Activated CD8-positive, alpha-beta T cell treated with anti-CD3 and anti-CD28 coated beads, Interleukin-2, amount 10 ng/mL, durations not matched to agents 7 days and 5 days (primary cell): ENCODE data around the gene NT5C. TPM values are rescaled to one million over a fixed set of nuclear protein-coding genes. Genes with fewer than 3 reads are reported as not detected.
A peak's percentile ranks its signal among the peaks of the same experiment; 100 is the strongest.

ENCODE experiments used
- ATAC-seq: fragments of 150-1000 bp; cut with Tn5 transposase; one replicate; pipeline ENCODE4 v1.10.0; 2021; ENCODE audit warnings: moderate library complexity
- CTCF ChIA-PET: fragments of 350-600 bp; sonication (Branson Sonifier 250); formaldehyde crosslinking; loops from one replicate; lab custom pipeline; 2021; ENCODE audit warnings: antibody characterized with exemption; lab: Charles Lee
- POLR2A ChIA-PET: fragments of 350-600 bp; sonication (Branson Sonifier 250); formaldehyde crosslinking; loops from one replicate; lab custom pipeline; 2021; ENCODE audit warnings: antibody characterized with exemption; lab: Charles Lee
- DNase-seq: peaks from one replicate; pipeline ENCODE4 v3.0.0-alpha.2; 2020
- H3K27ac Mint-ChIP-seq: one replicate; pipeline ENCODE4 v1.8.0; 2021; ENCODE audit warnings: mild to moderate bottlenecking, mixed read lengths
- H3K27me3 Mint-ChIP-seq: one replicate; pipeline ENCODE4 v1.8.0; 2021; ENCODE audit warnings: low read depth, mixed read lengths
- H3K36me3 Mint-ChIP-seq: one replicate; pipeline ENCODE4 v1.8.0; 2021; ENCODE audit warnings: low read depth, mixed read lengths
- H3K4me1 Mint-ChIP-seq: one replicate; pipeline ENCODE4 v1.8.0; 2021; ENCODE audit warnings: low read depth, mixed read lengths
- H3K4me3 Mint-ChIP-seq: one replicate; pipeline ENCODE4 v1.8.0; 2021; ENCODE audit warnings: mild to moderate bottlenecking, mixed read lengths
- H3K9me3 Mint-ChIP-seq: one replicate; pipeline ENCODE4 v1.8.0; 2022; ENCODE audit warnings: mixed read lengths; ENCODE audit not compliant: insufficient read depth
- total RNA-seq, 2 experiments: library from RNA; stranded (reverse); gene quantifications; one replicate each; pipeline ENCODE4 v1.2.3, GENCODE V29; 2021

The NT5C gene
- total RNA-seq, 2 experiments from 2014 or later: 68.5 to 68.8 TPM

- H3K4me1 Mint-ChIP-seq: peaks cover 29% of the 10 kb centered on the region
- ATAC-seq (no peak), DNase-seq (no peak)
- ChIA-PET POLR2A (interaction anchor here (0.7 to 1.7 kb wide), 4 partner anchors 14 to 144 kb away, joined by 3 to 4 read pairs (median 4); no protein-coding TSS in a partner anchor), CTCF (interaction anchor here (0.8 to 8.9 kb wide), 4 partner anchors 14 to 84 kb away, joined by 3 to 210 read pairs (median 66); partner anchors contain the start of gene NT5C)
- no peaks in the 10 kb centered on the region for H3K27me3 Mint-ChIP-seq
- H3K27ac Mint-ChIP-seq: no peak overlapping the region
- peaks cover 38% of the 10 kb centered on the region for H3K36me3 Mint-ChIP-seq
- H3K9me3 Mint-ChIP-seq: no peaks in the 10 kb centered on the region
- H3K4me3 Mint-ChIP-seq: no peak overlapping the region
Observed at GRCh38 chr17:75116737-75117136, 14.8 kb downstream of the NT5C start.

- POLR2A ChIA-PET: interaction anchor here (0.5 to 3.0 kb wide), 4 partner anchors 9 to 155 kb away, joined by 4 to 28 read pairs (median 10); partner anchors contain the start of genes MIF4GD and NT5C
- Mint-ChIP-seq H3K4me1 (peaks cover 37% of the 10 kb centered on the region), H3K9me3 (no peaks in the 10 kb centered on the region), H3K4me3 (no peak overlapping the region), H3K27me3 (no peaks in the 10 kb centered on the region), H3K27ac (no peak overlapping the region), H3K36me3 (peaks cover 34% of the 10 kb centered on the region)
- DNase-seq: no peak
- CTCF ChIA-PET: interaction anchor here (0.8 to 8.9 kb wide), 18 partner anchors 8 to 158 kb away, joined by 3 to 210 read pairs (median 16); partner anchors contain the start of genes GGA3, JPT1, MIF4GD and MRPS7
- ATAC-seq: no peak
Observed at GRCh38 chr17:75115555-75115954, 16.0 kb downstream of the NT5C start.

- Mint-ChIP-seq H3K4me1 (peaks cover 40% of the 10 kb centered on the region), H3K4me3 (peak overlapping the region; percentile 82), H3K27ac (peak overlapping the region; percentile 88), H3K27me3 (no peaks in the 10 kb centered on the region), H3K36me3 (peaks cover 31% of the 10 kb centered on the region), H3K9me3 (no peaks in the 10 kb centered on the region)
- CTCF ChIA-PET: interaction anchor here (0.7 to 8.9 kb wide), 72 partner anchors 9 to 425 kb away, joined by 3 to 210 read pairs (median 8); partner anchors contain the start of genes CDR2L, GGA3, JPT1 and MIF4GD
- DNase-seq (no peak), ATAC-seq (no peak)
- POLR2A ChIA-PET: interaction anchor here (0.7 to 3.0 kb wide), 20 partner anchors 9 to 156 kb away, joined by 3 to 28 read pairs (median 4); partner anchors contain the start of genes JPT1, MIF4GD, MRPL58 and NT5C
Observed at GRCh38 chr17:75114552-75115314, 16.8 kb downstream of the NT5C start.

GRCh38 chr17:75113798-75114551 is 17.6 kb downstream of the NT5C start:
- DNase-seq (peak; percentile 96), ATAC-seq (peak; percentile 69)
- Mint-ChIP-seq H3K27ac (peak overlapping the region; percentile 88), H3K9me3 (no peaks in the 10 kb centered on the region), H3K4me1 (peaks cover 45% of the 10 kb centered on the region), H3K36me3 (peaks cover 29% of the 10 kb centered on the region), H3K27me3 (no peaks in the 10 kb centered on the region), H3K4me3 (peak overlapping the region; percentile 82)
- ChIA-PET POLR2A (interaction anchor here (0.7 to 3.0 kb wide), 22 partner anchors 9 to 298 kb away, joined by 3 to 28 read pairs (median 4); partner anchors contain the start of genes JPT1, MIF4GD, MRPL58 and NT5C), CTCF (interaction anchor here (0.7 to 8.9 kb wide), 77 partner anchors 8 to 519 kb away, joined by 3 to 210 read pairs (median 7); partner anchors contain the start of genes CDR2L, GGA3, HID1 and JPT1)

GRCh38 chr17:75111777-75112335 is 19.7 kb downstream of the NT5C start:
- ChIA-PET CTCF (interaction anchor here (1.1 to 8.9 kb wide), 6 partner anchors 20 to 159 kb away, joined by 3 to 210 read pairs (median 71); partner anchors contain the start of genes GGA3, MIF4GD, MRPL58 and MRPS7), POLR2A (interaction anchor here (0.6 to 2.5 kb wide), 4 partner anchors 13 to 60 kb away, joined by 3 to 10 read pairs (median 3); partner anchors contain the start of gene NT5C)
- DNase-seq: no peak
- peaks cover 51% of the 10 kb centered on the region for H3K4me1 Mint-ChIP-seq
- H3K4me3 Mint-ChIP-seq: peak overlapping the region; percentile 92
- peak overlapping the region; percentile 60 for H3K27ac Mint-ChIP-seq
- no peaks in the 10 kb centered on the region for H3K27me3 Mint-ChIP-seq
- peaks cover 23% of the 10 kb centered on the region for H3K36me3 Mint-ChIP-seq
- no peak for ATAC-seq
- no peaks in the 10 kb centered on the region for H3K9me3 Mint-ChIP-seq

GRCh38 chr17:75110234-75110937 is 21.2 kb downstream of the NT5C start:
- H3K27ac Mint-ChIP-seq: peak overlapping the region; percentile 84
- CTCF ChIA-PET: interaction anchor here (0.9 to 8.9 kb wide), 8 partner anchors 21 to 302 kb away, joined by 3 to 210 read pairs (median 11); partner anchors contain the start of genes MIF4GD and NT5C
- H3K4me1 Mint-ChIP-seq: peaks cover 54% of the 10 kb centered on the region
- DNase-seq (peak; percentile 41), ATAC-seq (no peak)
- no peaks in the 10 kb centered on the region for H3K27me3 Mint-ChIP-seq
- H3K9me3 Mint-ChIP-seq: no peaks in the 10 kb centered on the region
- peaks cover 20% of the 10 kb centered on the region for H3K36me3 Mint-ChIP-seq
- H3K4me3 Mint-ChIP-seq: peak overlapping the region; percentile 92
- POLR2A ChIA-PET: interaction anchor here (0.8 to 2.5 kb wide), 7 partner anchors 13 to 160 kb away, joined by 3 to 10 read pairs (median 4); partner anchors contain the start of genes MIF4GD, NT5C, NUP85 and SLC16A5

GRCh38 chr17:75109407-75110233 is 21.9 kb downstream of the NT5C start, which contains the start of gene ARMC7:
TSS of gene ARMC7 (plus strand) at chr17:75109969. CDS start at chr17:75110289, 320 bp downstream.
- peak within 1 kb of the TSS; percentile 87 for H3K27ac Mint-ChIP-seq
- H3K27me3 Mint-ChIP-seq: no peaks in the 10 kb centered on the region
- peaks cover 48% of the 10 kb centered on the region for H3K4me1 Mint-ChIP-seq
- no peaks in the 10 kb centered on the region for H3K9me3 Mint-ChIP-seq
- ATAC-seq: peak; percentile 86
- peaks cover 15% of the 10 kb centered on the region for H3K36me3 Mint-ChIP-seq
- ChIA-PET POLR2A (interaction anchor here (0.7 to 2.5 kb wide), 10 partner anchors 14 to 161 kb away, joined by 3 to 10 read pairs (median 4); partner anchors contain the start of genes MIF4GD, NT5C, NUP85 and SLC16A5), CTCF (interaction anchor here (0.8 to 8.9 kb wide), 5 partner anchors 22 to 148 kb away, joined by 3 to 210 read pairs (median 14); partner anchors contain the start of gene NT5C)
- peak within 1 kb of the TSS; percentile 92 for H3K4me3 Mint-ChIP-seq
- peak; percentile 92 for DNase-seq

- Mint-ChIP-seq H3K27ac (peak overlapping the region; percentile 41), H3K9me3 (no peaks in the 10 kb centered on the region), H3K4me1 (peaks cover 42% of the 10 kb centered on the region), H3K27me3 (no peaks in the 10 kb centered on the region), H3K36me3 (peaks cover 12% of the 10 kb centered on the region), H3K4me3 (peak overlapping the region; percentile 92)
- CTCF ChIA-PET: interaction anchor here (0.8 to 8.9 kb wide), 4 partner anchors 23 to 148 kb away, joined by 4 to 210 read pairs (median 64); partner anchors contain the start of gene NT5C
- DNase-seq (no peak), ATAC-seq (peak; percentile 13)
- POLR2A ChIA-PET: interaction anchor here (0.7 to 2.5 kb wide), 7 partner anchors 15 to 100 kb away, joined by 3 to 10 read pairs (median 4); partner anchors contain the start of genes NT5C and SLC16A5
Observed at GRCh38 chr17:75109046-75109406, 22.5 kb downstream of the NT5C start.

- peaks cover 36% of the 10 kb centered on the region for H3K4me1 Mint-ChIP-seq
- no peaks in the 10 kb centered on the region for H3K27me3 Mint-ChIP-seq
- H3K9me3 Mint-ChIP-seq: no peaks in the 10 kb centered on the region
- DNase-seq (no peak), ATAC-seq (no peak)
- ChIA-PET CTCF (interaction anchor here (0.7 kb wide), 1 partner anchor 146 kb away, joined by 3 read pairs; no protein-coding TSS in a partner anchor), POLR2A (no interaction called here)
- no peak overlapping the region for H3K27ac Mint-ChIP-seq
- peak overlapping the region; percentile 92 for H3K4me3 Mint-ChIP-seq
- H3K36me3 Mint-ChIP-seq: peaks cover 11% of the 10 kb centered on the region
Observed at GRCh38 chr17:75108193-75108592, 23.3 kb downstream of the NT5C start.
